Rectal smooth muscle tissue (tissue), 1 donor: ENCODE data around the gene RARG.

Experiments
- H3K27ac ChIP-seq: one replicate; pipeline ENCODE4 v1.7.0; 2013; ENCODE audit warnings: low read depth, low read length, inconsistent platforms
- H3K27me3 ChIP-seq: one replicate; pipeline ENCODE4 v1.7.0; 2013; ENCODE audit warnings: low read length; ENCODE audit not compliant: control insufficient read depth, insufficient read depth
- H3K36me3 ChIP-seq: one replicate; pipeline ENCODE4 v1.7.0; 2013; ENCODE audit warnings: low read length; ENCODE audit not compliant: control insufficient read depth, insufficient read depth
- H3K4me1 ChIP-seq: one replicate; pipeline ENCODE4 v1.7.0; 2013; ENCODE audit warnings: low read length; ENCODE audit not compliant: control insufficient read depth, insufficient read depth
- H3K4me3 ChIP-seq: one replicate; pipeline ENCODE4 v1.7.0; 2013; ENCODE audit warnings: low read length
- H3K9ac ChIP-seq: one replicate; pipeline ENCODE4 v1.7.0; 2013; ENCODE audit warnings: low read length

RARG gene

DNA sequence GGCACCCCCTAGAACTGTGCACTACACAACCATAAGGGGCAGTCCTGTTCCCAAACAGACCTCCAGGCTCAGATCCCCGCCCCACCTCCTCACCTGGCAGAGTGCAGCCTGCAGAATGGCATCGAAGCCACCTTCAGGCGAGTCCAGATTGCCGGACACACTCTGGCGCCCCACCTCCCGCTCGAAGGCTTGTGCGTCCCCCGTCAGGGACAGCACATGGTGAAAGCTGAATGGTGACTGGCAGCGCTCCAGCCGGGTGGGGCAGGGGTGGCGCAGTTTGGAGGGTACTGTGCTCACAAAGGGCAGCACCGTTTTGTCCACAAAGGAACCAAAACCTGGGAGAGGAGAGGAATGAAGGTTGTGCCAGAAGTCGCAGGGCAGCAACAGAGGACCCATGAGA lies 35.5 kb downstream of the RARG start:
- Histone ChIP-seq H3K36me3 (no peaks in the 10 kb centered on the region), H3K4me1 (no peaks in the 10 kb centered on the region), H3K4me3 (no peak overlapping the region), H3K27ac (no peak overlapping the region), H3K9ac (no peak overlapping the region), H3K27me3 (no peaks in the 10 kb centered on the region)

DNA sequence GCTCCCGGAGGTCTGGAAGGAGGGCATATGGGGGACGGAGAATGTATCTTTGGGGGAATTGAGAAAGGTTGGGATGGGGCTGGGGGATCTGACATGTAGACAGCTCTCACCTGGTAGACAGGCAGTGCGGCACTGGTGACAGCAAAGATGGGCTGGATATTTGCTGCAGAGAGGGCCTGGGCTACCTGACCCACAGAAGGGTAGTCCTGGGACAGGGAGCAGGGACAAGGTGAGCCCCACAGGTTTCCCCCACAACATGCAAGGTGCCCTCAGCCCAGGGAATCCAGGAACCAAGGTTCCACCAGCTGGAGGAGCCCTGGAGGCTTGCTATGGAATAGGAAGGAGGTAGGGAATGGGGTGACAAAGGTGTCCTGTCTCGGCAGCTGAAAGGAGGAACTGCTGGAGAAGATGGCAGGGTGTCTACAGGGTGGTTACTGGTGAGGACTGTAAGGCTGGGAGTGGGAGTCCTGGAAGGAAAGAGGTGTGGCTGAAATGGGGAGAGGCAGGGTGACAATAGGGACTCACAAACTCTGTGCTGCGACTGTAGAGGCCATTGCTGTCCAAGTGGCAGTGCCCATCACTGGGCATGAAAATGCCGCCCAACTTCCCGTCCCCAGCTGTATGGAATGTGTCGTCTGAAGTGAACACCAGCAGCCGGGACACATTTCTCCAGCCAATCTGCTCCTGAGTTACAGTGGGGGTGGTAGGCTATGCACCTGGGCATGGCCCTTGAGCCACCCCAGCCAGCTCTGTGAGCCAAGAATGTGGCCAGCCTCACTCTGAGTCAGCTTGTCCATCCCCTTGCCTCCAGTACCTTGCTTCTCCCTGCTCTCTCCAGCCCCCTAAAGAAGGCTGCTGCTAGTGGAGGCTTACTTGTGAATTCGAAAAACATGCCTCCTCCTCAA lies 36.2 kb downstream of the RARG start:
- H3K36me3 ChIP-seq = no peaks in the 10 kb centered on the region
- H3K4me3 ChIP-seq = no peak overlapping the region
- no peak overlapping the region for H3K27ac ChIP-seq
- H3K9ac ChIP-seq = no peak overlapping the region
- H3K4me1 ChIP-seq = no peaks in the 10 kb centered on the region
- no peaks in the 10 kb centered on the region for H3K27me3 ChIP-seq

DNA sequence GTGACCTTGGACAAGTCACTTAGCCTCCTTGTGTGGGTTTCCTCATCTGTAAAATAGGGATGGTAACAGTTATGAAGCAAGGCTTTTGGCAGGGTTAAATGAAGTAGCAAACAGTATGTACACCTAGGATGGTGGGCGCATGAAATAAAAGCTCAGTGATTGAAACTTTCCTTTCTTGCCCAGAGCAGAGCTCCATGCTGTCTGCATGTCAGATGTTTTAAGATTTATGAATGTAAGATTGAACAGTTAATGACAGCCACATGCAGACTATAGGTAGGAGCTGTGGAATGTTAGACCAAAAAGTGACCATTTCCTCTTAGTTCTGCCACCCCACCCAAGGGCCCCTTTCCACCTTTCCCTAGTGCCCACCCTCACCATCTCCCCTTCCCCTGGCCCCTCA lies 37.0 kb downstream of the RARG start:
- H3K4me1 ChIP-seq = no peaks in the 10 kb centered on the region
- H3K4me3 ChIP-seq = no peak overlapping the region
- no peaks in the 10 kb centered on the region for H3K36me3 ChIP-seq
- no peaks in the 10 kb centered on the region for H3K27me3 ChIP-seq
- no peak overlapping the region for H3K9ac ChIP-seq
- H3K27ac ChIP-seq = no peak overlapping the region

DNA sequence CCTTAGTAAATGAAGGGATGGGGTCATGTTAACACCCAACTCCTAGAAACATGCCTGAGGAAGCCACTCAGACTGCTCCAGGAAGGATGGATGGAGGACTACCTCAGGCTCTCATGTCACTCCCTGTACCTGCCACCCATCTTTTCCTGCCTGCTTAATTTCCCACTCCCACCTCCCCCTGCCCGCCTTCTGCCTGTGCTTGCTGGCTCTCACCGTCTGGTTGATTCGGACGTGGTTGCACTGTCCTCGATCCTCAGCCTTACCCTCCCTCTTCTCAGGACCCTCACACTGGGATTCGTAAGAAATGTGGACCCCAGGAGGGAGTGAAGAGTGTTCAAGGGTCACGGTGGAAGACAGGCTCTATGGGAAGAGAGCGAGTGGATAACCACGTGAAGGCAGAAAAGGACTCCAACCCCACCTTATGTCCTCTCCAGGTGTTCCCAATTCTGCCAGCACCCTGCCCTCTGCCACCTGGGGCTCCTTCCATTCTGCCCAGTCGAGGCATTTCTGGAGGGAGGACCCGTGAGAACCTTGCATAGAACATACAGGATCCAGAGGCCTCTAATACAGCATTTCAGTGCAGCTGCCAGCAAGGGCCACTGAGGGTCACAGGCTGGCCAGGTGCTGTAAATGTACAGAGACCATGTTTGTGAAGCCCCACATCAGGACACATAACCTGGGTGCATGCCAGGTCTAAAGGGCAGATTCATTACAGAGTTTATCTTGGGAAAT lies 37.9 kb downstream of the RARG start:
- Histone ChIP-seq H3K9ac (no peak overlapping the region), H3K4me3 (no peak overlapping the region), H3K4me1 (no peaks in the 10 kb centered on the region), H3K36me3 (no peaks in the 10 kb centered on the region), H3K27me3 (no peaks in the 10 kb centered on the region), H3K27ac (no peak overlapping the region)

- no peak overlapping the region for H3K27ac ChIP-seq
- no peaks in the 10 kb centered on the region for H3K27me3 ChIP-seq
Measured at GRCh38 chr12:53193040-53193439, 39.0 kb downstream of the RARG start.

DNA sequence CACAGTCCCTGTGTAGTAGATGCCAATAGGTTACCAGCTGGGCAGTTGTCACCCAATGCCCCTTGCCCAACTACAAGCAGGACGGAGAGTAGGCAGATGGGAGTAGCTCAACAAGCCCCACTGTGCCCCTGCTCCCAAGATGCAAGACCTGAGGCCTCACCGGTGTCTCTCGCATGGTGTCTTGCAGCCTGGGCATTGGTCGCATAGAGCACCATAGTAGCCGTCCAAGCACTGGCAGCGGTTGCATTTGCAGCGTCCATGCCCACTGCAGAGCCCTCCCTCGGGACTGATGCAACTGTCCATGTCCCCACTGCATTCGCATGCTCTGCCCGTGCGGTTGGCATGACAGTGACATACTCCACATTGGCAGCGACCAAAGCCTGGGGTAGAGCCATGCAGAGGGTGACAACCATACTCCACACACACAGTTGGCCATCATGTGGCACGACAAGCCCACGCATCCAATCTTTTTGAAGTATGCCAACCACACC lies 39.4 kb downstream of the RARG start:
- H3K27me3 ChIP-seq = no peaks in the 10 kb centered on the region
- H3K4me3 ChIP-seq = no peak overlapping the region
- no peak overlapping the region for H3K9ac ChIP-seq
- H3K27ac ChIP-seq = no peak overlapping the region
- H3K4me1 ChIP-seq = no peaks in the 10 kb centered on the region
- peaks cover 4% of the 10 kb centered on the region for H3K36me3 ChIP-seq

More at GRCh38 chr12:53193040-53193439, 39.0 kb downstream of the RARG start:
- H3K9ac ChIP-seq = no peak overlapping the region
- no peaks in the 10 kb centered on the region for H3K4me1 ChIP-seq
- H3K4me3 ChIP-seq = no peak overlapping the region
- H3K36me3 ChIP-seq = peaks cover 4% of the 10 kb centered on the region

DNA sequence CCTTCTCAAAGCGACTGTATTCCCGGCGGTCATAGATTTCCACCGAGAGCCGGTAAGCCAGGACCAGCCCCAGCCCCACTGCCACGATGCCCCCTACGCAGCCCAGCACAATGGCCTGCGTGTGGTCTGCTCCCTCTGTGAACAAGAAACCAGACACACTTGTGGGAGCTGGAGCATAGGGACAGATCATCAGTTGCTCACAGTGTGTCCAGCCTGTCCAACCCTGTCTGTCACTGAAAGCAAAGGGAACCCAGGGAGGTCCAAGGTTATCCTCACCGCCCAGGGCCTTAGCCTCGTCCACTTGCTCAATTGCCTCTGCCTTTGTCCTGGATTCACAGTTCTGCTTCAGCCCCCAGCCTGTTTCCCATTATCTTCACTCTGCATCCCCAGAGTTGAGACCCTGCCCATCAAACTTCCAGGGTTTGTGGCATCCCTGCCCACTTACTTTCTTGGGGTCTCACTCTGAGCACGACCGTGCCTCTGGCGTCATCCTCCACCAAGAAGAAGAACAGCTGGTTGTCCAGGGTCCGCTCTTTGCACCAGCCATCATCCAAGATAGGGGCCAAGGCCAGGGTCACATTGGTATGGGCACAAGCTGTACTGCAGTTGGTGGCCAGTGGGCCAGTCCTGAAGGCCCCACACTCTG lies 40.0 kb downstream of the RARG start:
- Histone ChIP-seq H3K27ac (no peak overlapping the region), H3K9ac (no peak overlapping the region), H3K27me3 (no peaks in the 10 kb centered on the region), H3K4me3 (no peak overlapping the region), H3K36me3 (peaks cover 7% of the 10 kb centered on the region), H3K4me1 (no peaks in the 10 kb centered on the region)

- Histone ChIP-seq H3K4me3 (no peak overlapping the region), H3K4me1 (no peaks in the 10 kb centered on the region), H3K27ac (no peak overlapping the region), H3K27me3 (no peaks in the 10 kb centered on the region), H3K36me3 (peaks cover 14% of the 10 kb centered on the region), H3K9ac (no peak overlapping the region)
Measured at GRCh38 chr12:53191096-53191884, 40.7 kb downstream of the RARG start.

- peaks cover 21% of the 10 kb centered on the region for H3K36me3 ChIP-seq
- H3K27me3 ChIP-seq = no peaks in the 10 kb centered on the region
- H3K4me3 ChIP-seq = no peak overlapping the region
- no peak overlapping the region for H3K27ac ChIP-seq
- H3K9ac ChIP-seq = no peak overlapping the region
- no peaks in the 10 kb centered on the region for H3K4me1 ChIP-seq
Measured at GRCh38 chr12:53190108-53190729, 41.8 kb downstream of the RARG start.

GRCh38 chr12:53187145-53187899 lies 44.7 kb downstream of the RARG start:
- H3K9ac ChIP-seq = no peak overlapping the region
- peaks cover 34% of the 10 kb centered on the region for H3K36me3 ChIP-seq
- no peak overlapping the region for H3K4me3 ChIP-seq
- H3K4me1 ChIP-seq = peaks cover 12% of the 10 kb centered on the region
- no peaks in the 10 kb centered on the region for H3K27me3 ChIP-seq
- no peak overlapping the region for H3K27ac ChIP-seq

GRCh38 chr12:53186745-53187144 lies 45.3 kb downstream of the RARG start:
- Histone ChIP-seq H3K27me3 (no peaks in the 10 kb centered on the region), H3K4me1 (peaks cover 18% of the 10 kb centered on the region), H3K36me3 (peaks cover 38% of the 10 kb centered on the region), H3K9ac (no peak overlapping the region), H3K4me3 (no peak overlapping the region), H3K27ac (no peak overlapping the region)
